Upper lobe of left lung (tissue), 6 donors: ENCODE data around the gene GNAT3. TPM values are rescaled to one million over a fixed set of nuclear protein-coding genes. Genes with fewer than 3 reads are reported as not detected.

Experiments
- ATAC-seq, 2 donors: fragments of 200-7000 bp; cut with Tn5 transposase; one replicate each; pipeline ENCODE4 v1.9.1; 2022; ENCODE audit warnings: mild to moderate bottlenecking in 2 of 2, moderate library complexity in 2 of 2; ENCODE audit not compliant: low FRiP score in 2 of 2
- DNase-seq, 2 donors: peaks; one replicate each; pipeline ENCODE4 v3.0.0-alpha.2; 2019 to 2020
- H3K27ac ChIP-seq, 4 donors: fragments of 200-600 bp; sonication (generic); one replicate each; pipeline ENCODE4 v1.5.1; 2016 to 2019
- H3K27me3 ChIP-seq, 4 donors: fragments of 200-600 bp; sonication (generic); one replicate each; pipeline ENCODE4 v1.5.1; 2017 to 2019
- H3K36me3 ChIP-seq, 4 donors: fragments of 200-600 bp; sonication (generic); one replicate each; pipeline ENCODE4 v1.5.1; 2016 to 2019
- H3K4me1 ChIP-seq, 4 donors: fragments of 200-600 bp; sonication (generic); one replicate each; pipeline ENCODE4 v1.5.1; 2018 to 2019
- H3K4me3 ChIP-seq, 4 donors: fragments of 200-600 bp; sonication (generic); one replicate each; pipeline ENCODE4 v1.5.1; 2017 to 2019; ENCODE audit warnings: mild to moderate bottlenecking in 2 of 4, moderate library complexity in 1 of 4
- H3K9me3 ChIP-seq, 4 donors: fragments of 200-600 bp; sonication (generic); one replicate each; pipeline ENCODE4 v1.5.1; 2018 to 2019
- EP300 ChIP-seq, 4 donors: sonication (generic); formaldehyde crosslinking; IDR thresholded peaks; one replicate each; pipeline ENCODE4 v1.5.1; 2017; ENCODE audit warnings: antibody characterized with exemption in 4 of 4, control low read depth in 2 of 4
- POLR2A ChIP-seq, 4 donors: fragments of 450-650 bp; IDR thresholded peaks; one replicate each; pipeline ENCODE4 v1.5.1; 2016 to 2017; ENCODE audit warnings: antibody characterized with exemption in 4 of 4, mild to moderate bottlenecking in 2 of 4
- POLR2AphosphoS5 ChIP-seq, 2 donors: sonication (generic); formaldehyde crosslinking; IDR thresholded peaks; one replicate each; pipeline ENCODE4 v1.5.1; 2017; ENCODE audit warnings: antibody characterized with exemption in 2 of 2
- WGBS, 2 donors: methylation state at CpG; one replicate each; pipeline ENCODE4 v1.1.5; 2017 to 2018; 5-methylcytosine and 5-hydroxymethylcytosine counted together
- total RNA-seq, 6 donors: library from RNA; depleted of rRNA in 4 of 6; stranded (reverse); fragments of >200 nt in 4 of 6; gene quantifications; one replicate each; pipeline versions ENCODE4 v1.1.0 to v1.2.1, GENCODE V29; 2016 to 2021
- TF ChIP-seq, protein P1 (sequence below), 6 experiments: fragments of 450-650 bp in 4 of 6; fragments of 200-600 bp in 2 of 6; sonication (generic) in 2 of 6; IDR thresholded peaks; one replicate each; pipeline ENCODE4 v1.5.1; 2016 to 2019; ENCODE audit warnings: antibody characterized with exemption in 6 of 6
- donor health status: DM: no; HTN: no; CAD: no; lungs with moderate emphysema.
- donor health status: DM: no; HTN: yes; CAD: no; lungs with severe emphysema.

Gene GNAT3
- not detected for total RNA-seq

DNA sequence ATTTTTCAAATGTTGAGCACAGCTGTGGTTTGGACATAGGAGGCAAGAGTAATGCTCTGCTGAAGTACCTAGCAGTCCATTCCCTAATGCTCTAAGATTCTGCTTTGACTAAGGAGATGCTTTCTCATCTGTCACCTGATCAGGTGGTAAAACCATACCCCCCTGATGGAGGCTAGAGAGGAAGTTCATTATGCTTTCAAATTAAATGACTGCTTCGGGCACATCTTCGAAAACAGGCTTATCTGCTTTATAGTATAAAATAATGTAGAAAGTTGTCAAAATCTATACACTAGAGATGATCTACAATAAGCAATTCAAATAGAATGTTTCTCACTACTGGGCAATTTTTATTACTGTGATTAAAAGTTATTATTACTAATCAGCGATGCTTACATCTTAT is at the start of gene GNAT3:
Gene GNAT3, minus strand, starts transcription at position 101 of the 400 bp plus-strand sequence. CDS start 138 bp downstream, outside the sequence.
- 93 to 94% methylated on average over 3 of the region's 3 CpGs for WGBS, 2 donors
- H3K27me3 ChIP-seq, result no peaks in the 10 kb centered on the region
- H3K4me1 ChIP-seq, result peaks cover 0 to 14% (median 5%) of the 10 kb centered on the region in 4 donors
- DNase-seq (no peak), ATAC-seq (no peak)
- no peak within 1 kb of the TSS for H3K27ac ChIP-seq
- no peaks in the 10 kb centered on the region for H3K36me3 ChIP-seq
- H3K9me3 ChIP-seq, result no peaks in the 10 kb centered on the region
- no peak within 1 kb of the TSS for H3K4me3 ChIP-seq
- TF ChIP-seq EP300 (IDR thresholded peaks at IDR 0.05) (no peak), POLR2AphosphoS5 (IDR thresholded peaks at IDR 0.05) (no peak), POLR2A (IDR thresholded peaks at IDR 0.05) (no peak)
- TF ChIP-seq, protein P1, sequence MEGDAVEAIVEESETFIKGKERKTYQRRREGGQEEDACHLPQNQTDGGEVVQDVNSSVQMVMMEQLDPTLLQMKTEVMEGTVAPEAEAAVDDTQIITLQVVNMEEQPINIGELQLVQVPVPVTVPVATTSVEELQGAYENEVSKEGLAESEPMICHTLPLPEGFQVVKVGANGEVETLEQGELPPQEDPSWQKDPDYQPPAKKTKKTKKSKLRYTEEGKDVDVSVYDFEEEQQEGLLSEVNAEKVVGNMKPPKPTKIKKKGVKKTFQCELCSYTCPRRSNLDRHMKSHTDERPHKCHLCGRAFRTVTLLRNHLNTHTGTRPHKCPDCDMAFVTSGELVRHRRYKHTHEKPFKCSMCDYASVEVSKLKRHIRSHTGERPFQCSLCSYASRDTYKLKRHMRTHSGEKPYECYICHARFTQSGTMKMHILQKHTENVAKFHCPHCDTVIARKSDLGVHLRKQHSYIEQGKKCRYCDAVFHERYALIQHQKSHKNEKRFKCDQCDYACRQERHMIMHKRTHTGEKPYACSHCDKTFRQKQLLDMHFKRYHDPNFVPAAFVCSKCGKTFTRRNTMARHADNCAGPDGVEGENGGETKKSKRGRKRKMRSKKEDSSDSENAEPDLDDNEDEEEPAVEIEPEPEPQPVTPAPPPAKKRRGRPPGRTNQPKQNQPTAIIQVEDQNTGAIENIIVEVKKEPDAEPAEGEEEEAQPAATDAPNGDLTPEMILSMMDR (IDR thresholded peaks at IDR 0.05), result no peak

GRCh38 chr7:80558116-80558515 is 46.3 kb upstream of the GNAT3 start:
- Histone ChIP-seq H3K9me3 (peaks cover 0 to 17% (median 7%) of the 10 kb centered on the region in 4 donors), H3K36me3 (no peaks in the 10 kb centered on the region), H3K27ac (no peak overlapping the region), H3K27me3 (no peaks in the 10 kb centered on the region), H3K4me3 (no peak overlapping the region), H3K4me1 (no peaks in the 10 kb centered on the region)
- no peak for ATAC-seq
- no peak for DNase-seq
- WGBS, 2 donors, result 85 to 99% methylated on average over 3 of the region's 3 CpGs
- TF ChIP-seq POLR2AphosphoS5 (IDR thresholded peaks at IDR 0.05), result no peak
- no peak for TF ChIP-seq EP300 (IDR thresholded peaks at IDR 0.05)
- TF ChIP-seq, protein P1 (IDR thresholded peaks at IDR 0.05), result no peak
- TF ChIP-seq POLR2A (IDR thresholded peaks at IDR 0.05), result no peak

DNA sequence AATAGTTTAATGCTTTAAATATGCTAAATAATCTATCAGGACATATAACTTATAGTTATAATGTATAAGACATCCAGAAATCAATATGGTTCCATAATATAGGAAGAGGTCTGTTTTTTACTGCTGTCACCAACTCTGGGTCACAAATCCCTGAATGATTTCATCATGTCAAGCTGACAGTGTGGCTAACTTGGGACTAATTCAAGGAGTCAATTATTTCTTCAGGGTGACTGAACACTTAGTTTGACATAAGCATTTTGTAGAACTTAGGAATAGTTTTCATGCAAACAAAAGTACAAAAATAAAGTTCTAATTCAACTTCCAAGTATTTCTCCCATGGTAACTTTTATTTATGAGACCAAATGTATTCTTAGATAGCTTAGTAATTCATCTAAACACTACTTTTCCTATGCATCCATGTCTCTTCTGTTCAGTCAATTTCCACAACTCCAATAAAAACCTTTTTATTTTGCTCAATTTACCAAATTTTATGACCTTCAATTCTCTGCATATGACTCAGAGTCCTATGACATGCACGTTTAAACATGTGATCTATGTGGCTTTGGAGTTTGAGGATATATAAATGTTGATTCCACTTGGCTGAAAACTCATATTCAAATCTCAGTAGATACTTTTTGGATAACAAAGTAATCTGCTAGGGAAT is 40.3 kb upstream of the GNAT3 start:
- Histone ChIP-seq H3K27ac (no peak overlapping the region), H3K9me3 (no peaks in the 10 kb centered on the region), H3K4me3 (no peak overlapping the region), H3K4me1 (peaks cover 0 to 11% (median 5%) of the 10 kb centered on the region in 4 donors), H3K36me3 (no peaks in the 10 kb centered on the region), H3K27me3 (no peaks in the 10 kb centered on the region)
- DNase-seq (no peak), ATAC-seq (no peak)
- TF ChIP-seq, protein P1 (IDR thresholded peaks at IDR 0.05), result no peak
- TF ChIP-seq EP300 (IDR thresholded peaks at IDR 0.05) (no peak), POLR2AphosphoS5 (IDR thresholded peaks at IDR 0.05) (no peak), POLR2A (IDR thresholded peaks at IDR 0.05) (no peak)
- 69 to 82% methylated on average over 1 of the region's 1 CpG for WGBS, 2 donors

DNA sequence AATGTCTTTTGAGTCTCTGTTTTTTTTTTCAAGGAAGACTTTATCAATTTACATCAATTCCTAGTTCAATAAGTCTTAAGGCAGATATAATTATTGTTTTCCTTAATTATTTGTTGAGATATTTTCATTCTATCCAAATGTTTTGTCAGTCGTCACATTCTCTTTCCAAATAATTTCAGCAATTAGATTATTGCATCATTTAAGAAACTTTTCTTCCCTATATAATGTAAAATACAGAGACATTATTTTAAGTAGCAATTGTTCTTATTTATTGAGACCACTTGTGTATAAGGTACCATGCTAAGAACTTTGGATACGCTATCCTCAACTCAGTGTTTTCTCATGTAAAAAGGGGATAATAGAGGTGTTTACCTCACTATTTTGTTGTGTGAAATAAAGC is 38.1 kb upstream of the GNAT3 start:
- Histone ChIP-seq H3K27ac (no peak overlapping the region), H3K9me3 (peaks cover 0 to 8% (median 0%) of the 10 kb centered on the region in 4 donors), H3K4me1 (peaks cover 0 to 11% (median 5%) of the 10 kb centered on the region in 4 donors), H3K4me3 (no peak overlapping the region), H3K36me3 (no peaks in the 10 kb centered on the region), H3K27me3 (no peaks in the 10 kb centered on the region)
- ATAC-seq (no peak), DNase-seq (no peak)
- TF ChIP-seq POLR2AphosphoS5 (IDR thresholded peaks at IDR 0.05), result no peak
- no peak for TF ChIP-seq POLR2A (IDR thresholded peaks at IDR 0.05)
- TF ChIP-seq, protein P1 (IDR thresholded peaks at IDR 0.05), result no peak
- no peak for TF ChIP-seq EP300 (IDR thresholded peaks at IDR 0.05)
- 86 to 92% methylated on average over 2 of the region's 2 CpGs for WGBS, 2 donors
